ENCODE measurements around the gene IL23R.

The IL23R gene

DNA sequence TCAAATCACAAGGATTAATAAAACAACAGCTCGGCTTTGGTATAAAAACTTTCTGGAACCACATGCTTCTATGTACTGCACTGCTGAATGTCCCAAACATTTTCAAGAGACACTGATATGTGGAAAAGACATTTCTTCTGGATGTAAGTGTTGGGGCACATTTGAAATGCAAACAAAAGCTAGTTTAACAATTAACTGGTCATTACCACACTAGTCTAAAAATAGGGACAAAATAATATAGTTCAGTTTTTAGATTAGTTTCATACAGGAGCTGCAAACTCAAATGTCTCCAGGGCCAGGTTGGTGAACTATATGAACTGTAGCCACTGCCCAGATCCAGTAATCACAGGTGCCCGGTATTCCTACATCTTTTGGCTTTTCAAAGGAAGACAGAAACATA lies 3.2 kb downstream of the IL23R start:
- Histone ChIP-seq H3K9me3 (ENCODE audit: insufficient read depth, low read length) (no peaks in the 10 kb centered on the region), H3K4me3 (ENCODE audit: insufficient read length, low read depth) (no peak overlapping the region), H3K9ac (ENCODE audit: insufficient read length, low read depth) (no peak overlapping the region), H3K4me1 (ENCODE audit: insufficient read depth, insufficient read length) (no peaks in the 10 kb centered on the region), H3K36me3 (ENCODE audit: insufficient read depth, insufficient read length, low read length) (no peaks in the 10 kb centered on the region), H3K27me3 (ENCODE audit: insufficient read depth, insufficient read length) (no peaks in the 10 kb centered on the region)
- TF ChIP-seq YY1 (IDR thresholded peaks at IDR 0.05; ENCODE audit: insufficient read depth, insufficient read length), result no peak
- no peak for TF ChIP-seq SUZ12 (IDR thresholded peaks at IDR 0.05; ENCODE audit: extremely low read depth, insufficient read depth, insufficient read length)
- no peak for TF ChIP-seq ZNF274 (IDR thresholded peaks at IDR 0.05; ENCODE audit: low read depth, low read length)
- DNase-seq (ENCODE audit: low read depth, low spot score), result no peak

DNA sequence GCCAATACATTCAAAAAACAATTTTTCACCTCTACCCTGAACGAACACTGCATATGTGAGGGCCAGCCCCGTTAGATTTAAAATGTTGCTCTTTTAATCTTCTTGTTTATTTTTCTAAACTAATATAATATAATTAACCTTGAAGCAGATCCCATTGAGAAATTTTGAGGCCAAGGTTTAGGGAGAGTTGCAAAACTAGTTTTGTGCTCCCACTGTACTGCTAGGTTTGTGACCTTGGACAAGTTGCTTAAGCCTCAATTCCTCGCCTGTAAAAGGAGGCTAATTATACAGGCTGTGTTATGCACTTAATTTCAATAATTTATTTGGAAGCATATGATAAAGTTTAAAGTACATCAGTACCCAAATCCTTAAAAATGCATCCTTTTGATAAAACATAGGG lies 3.7 kb downstream of the IL23R start:
- Histone ChIP-seq H3K9me3 (ENCODE audit: insufficient read depth, low read length) (no peaks in the 10 kb centered on the region), H3K9ac (ENCODE audit: insufficient read length, low read depth) (no peak overlapping the region), H3K36me3 (ENCODE audit: insufficient read depth, insufficient read length, low read length) (no peaks in the 10 kb centered on the region), H3K4me3 (ENCODE audit: insufficient read length, low read depth) (no peak overlapping the region), H3K27me3 (ENCODE audit: insufficient read depth, insufficient read length) (no peaks in the 10 kb centered on the region), H3K4me1 (ENCODE audit: insufficient read depth, insufficient read length) (no peaks in the 10 kb centered on the region)
- no peak for DNase-seq (ENCODE audit: low read depth, low spot score)
- TF ChIP-seq YY1 (IDR thresholded peaks at IDR 0.05; ENCODE audit: insufficient read depth, insufficient read length) (no peak), SUZ12 (IDR thresholded peaks at IDR 0.05; ENCODE audit: extremely low read depth, insufficient read depth, insufficient read length) (no peak), ZNF274 (IDR thresholded peaks at IDR 0.05; ENCODE audit: low read depth, low read length) (no peak)

DNA sequence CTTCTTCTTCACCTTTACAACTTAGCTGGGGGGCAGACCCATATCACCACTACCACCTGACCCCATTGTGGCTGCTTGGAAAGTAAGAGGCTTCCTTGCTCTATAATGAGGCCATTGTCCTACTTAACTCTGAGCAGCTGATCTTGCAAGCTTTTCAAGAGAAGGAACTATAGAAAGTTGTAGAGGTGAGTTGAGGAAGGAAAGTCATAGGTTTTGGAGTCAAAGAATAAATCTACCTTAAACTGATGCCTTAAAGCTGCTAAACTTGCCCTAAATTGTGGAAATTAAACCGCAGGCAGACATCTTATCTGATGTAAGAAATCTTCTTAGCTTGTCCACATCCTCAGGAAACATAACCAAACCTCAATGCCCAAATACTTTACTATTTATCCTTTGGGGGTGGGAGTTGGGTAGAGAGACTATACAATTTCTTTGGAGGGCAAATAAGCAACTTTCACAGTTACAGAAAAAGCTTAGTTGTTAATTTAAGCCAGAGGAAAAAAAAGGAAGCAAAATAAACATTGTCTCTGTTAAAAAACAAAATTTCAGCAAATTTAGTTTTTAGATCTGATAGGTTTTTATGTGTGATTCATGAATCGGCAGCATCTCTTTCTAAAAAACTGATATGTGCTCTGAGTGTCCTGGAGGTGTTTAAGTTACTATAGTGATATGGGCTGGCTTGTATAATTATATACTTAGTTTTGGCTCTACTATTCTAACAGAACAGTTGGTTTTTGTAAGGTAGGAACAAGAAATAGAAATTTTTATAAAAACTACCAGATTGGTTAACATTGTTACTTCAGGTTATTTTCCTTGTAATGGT lies 4.7 kb downstream of the IL23R start:
- Histone ChIP-seq H3K36me3 (ENCODE audit: insufficient read depth, insufficient read length, low read length) (no peaks in the 10 kb centered on the region), H3K9me3 (ENCODE audit: insufficient read depth, low read length) (no peaks in the 10 kb centered on the region), H3K4me1 (ENCODE audit: insufficient read depth, insufficient read length) (no peaks in the 10 kb centered on the region), H3K9ac (ENCODE audit: insufficient read length, low read depth) (no peak overlapping the region), H3K4me3 (ENCODE audit: insufficient read length, low read depth) (no peak overlapping the region), H3K27me3 (ENCODE audit: insufficient read depth, insufficient read length) (no peaks in the 10 kb centered on the region)
- no peak for TF ChIP-seq SUZ12 (IDR thresholded peaks at IDR 0.05; ENCODE audit: extremely low read depth, insufficient read depth, insufficient read length)
- no peak for DNase-seq (ENCODE audit: low read depth, low spot score)

DNA sequence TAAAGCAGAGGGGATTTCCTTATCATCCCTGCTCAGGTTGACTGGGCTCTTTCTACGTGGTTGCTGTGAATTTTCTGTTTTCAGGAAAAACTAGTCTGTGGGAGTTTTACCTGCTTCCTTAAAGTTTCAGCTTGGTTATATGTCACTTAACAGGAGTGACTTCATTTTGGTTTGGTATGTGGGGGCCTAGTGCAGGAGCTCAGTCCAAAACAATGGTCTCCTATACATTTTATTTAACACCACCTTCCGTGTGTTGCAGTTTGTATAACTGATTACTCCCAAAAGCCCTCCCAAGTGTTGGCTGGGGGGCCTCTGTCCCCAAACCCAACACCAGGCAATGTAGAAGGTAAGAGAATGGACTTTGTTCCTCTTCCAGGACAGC lies 5.3 kb downstream of the IL23R start:
- no peak overlapping the region for H3K4me3 ChIP-seq (ENCODE audit: insufficient read length, low read depth)

DNA sequence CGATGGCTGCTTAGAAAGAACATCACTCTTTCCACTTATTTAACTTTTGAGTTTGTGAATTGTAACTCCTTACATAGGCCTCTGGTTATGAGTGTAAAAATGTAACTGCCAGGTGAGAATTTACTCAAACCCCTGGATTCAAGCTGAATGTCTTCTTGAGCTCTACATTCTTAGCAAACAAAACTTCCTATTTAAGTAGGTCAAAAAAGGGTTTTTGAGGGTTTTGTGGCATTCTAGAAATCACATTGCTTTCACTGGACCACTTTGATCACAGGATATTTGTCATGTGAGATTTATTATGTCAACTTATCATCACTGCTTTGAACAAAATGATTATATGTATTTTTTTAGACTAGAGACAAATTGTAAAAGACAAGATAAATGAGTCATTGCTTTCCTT lies 5.7 kb downstream of the IL23R start:
- Histone ChIP-seq H3K4me1 (ENCODE audit: insufficient read depth, insufficient read length) (no peaks in the 10 kb centered on the region), H3K4me3 (ENCODE audit: insufficient read length, low read depth) (no peak overlapping the region), H3K9me3 (ENCODE audit: insufficient read depth, low read length) (no peaks in the 10 kb centered on the region), H3K36me3 (ENCODE audit: insufficient read depth, insufficient read length, low read length) (no peaks in the 10 kb centered on the region), H3K27me3 (ENCODE audit: insufficient read depth, insufficient read length) (no peaks in the 10 kb centered on the region), H3K9ac (ENCODE audit: insufficient read length, low read depth) (no peak overlapping the region)
- DNase-seq (ENCODE audit: low read depth, low spot score), result no peak
- no peak for TF ChIP-seq SUZ12 (IDR thresholded peaks at IDR 0.05; ENCODE audit: extremely low read depth, insufficient read depth, insufficient read length)
- TF ChIP-seq YY1 (IDR thresholded peaks at IDR 0.05; ENCODE audit: insufficient read depth, insufficient read length), result no peak

More for the DNA sequence above, 5.3 kb downstream of the IL23R start:
- Histone ChIP-seq H3K36me3 (ENCODE audit: insufficient read depth, insufficient read length, low read length) (no peaks in the 10 kb centered on the region), H3K27me3 (ENCODE audit: insufficient read depth, insufficient read length) (no peaks in the 10 kb centered on the region), H3K9me3 (ENCODE audit: insufficient read depth, low read length) (no peaks in the 10 kb centered on the region), H3K4me1 (ENCODE audit: insufficient read depth, insufficient read length) (no peaks in the 10 kb centered on the region), H3K9ac (ENCODE audit: insufficient read length, low read depth) (no peak overlapping the region)
- TF ChIP-seq ZNF274 (IDR thresholded peaks at IDR 0.05; ENCODE audit: low read depth, low read length) (no peak), SUZ12 (IDR thresholded peaks at IDR 0.05; ENCODE audit: extremely low read depth, insufficient read depth, insufficient read length) (no peak)
- no peak for DNase-seq (ENCODE audit: low read depth, low spot score)

DNA sequence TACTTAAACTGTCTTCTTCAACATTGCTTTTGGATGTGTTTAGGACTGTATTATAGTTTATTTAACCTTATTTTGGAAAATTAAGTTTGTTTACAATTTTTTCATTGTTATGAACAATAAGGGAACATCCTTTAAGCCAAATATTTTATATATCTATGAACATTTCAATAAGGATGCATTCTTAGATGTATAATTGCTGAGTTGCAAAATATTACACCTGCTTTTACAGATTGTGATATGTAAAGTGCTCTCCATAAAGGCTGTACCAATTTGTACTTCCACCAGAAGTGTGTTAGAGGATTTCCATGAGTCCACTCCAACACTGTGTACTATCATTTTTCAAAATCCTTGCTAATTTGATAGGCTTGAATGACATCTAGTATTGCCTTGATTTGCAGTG lies 7.7 kb downstream of the IL23R start:
- no peak for DNase-seq (ENCODE audit: low read depth, low spot score)
- Histone ChIP-seq H3K9me3 (ENCODE audit: insufficient read depth, low read length) (no peaks in the 10 kb centered on the region), H3K4me3 (ENCODE audit: insufficient read length, low read depth) (no peak overlapping the region), H3K9ac (ENCODE audit: insufficient read length, low read depth) (no peak overlapping the region), H3K4me1 (ENCODE audit: insufficient read depth, insufficient read length) (no peaks in the 10 kb centered on the region), H3K36me3 (ENCODE audit: insufficient read depth, insufficient read length, low read length) (no peaks in the 10 kb centered on the region), H3K27me3 (ENCODE audit: insufficient read depth, insufficient read length) (no peaks in the 10 kb centered on the region)
- TF ChIP-seq ZNF274 (IDR thresholded peaks at IDR 0.05; ENCODE audit: low read depth, low read length), result no peak
- no peak for TF ChIP-seq YY1 (IDR thresholded peaks at IDR 0.05; ENCODE audit: insufficient read depth, insufficient read length)
- TF ChIP-seq SUZ12 (IDR thresholded peaks at IDR 0.05; ENCODE audit: extremely low read depth, insufficient read depth, insufficient read length), result no peak

DNA sequence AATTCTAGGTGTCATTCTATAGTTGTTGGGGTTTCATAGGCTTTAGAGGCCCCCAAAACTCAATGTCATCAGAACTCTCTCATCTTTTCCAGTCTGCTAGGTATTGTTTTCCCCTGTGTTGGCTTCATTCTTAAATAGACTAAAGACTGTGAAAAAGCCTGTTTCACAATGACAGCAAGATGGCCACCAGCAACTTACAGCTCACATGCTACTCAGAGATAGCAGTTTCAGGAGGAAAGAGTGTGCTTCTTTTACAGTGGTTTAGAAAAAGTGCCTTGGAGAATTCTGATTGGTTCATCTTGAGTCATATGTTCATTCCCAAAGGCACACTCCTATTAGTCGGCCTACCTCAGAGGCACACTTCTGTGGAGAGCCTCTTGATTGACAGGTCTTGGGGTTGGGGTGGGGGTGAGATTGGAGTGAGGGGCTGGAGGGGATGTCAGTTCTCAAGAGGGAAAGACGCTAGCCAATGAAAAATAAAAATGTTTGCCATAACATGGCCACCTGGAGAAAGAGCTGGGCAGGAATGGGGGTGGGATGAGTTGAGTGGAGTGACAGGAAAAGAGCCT lies 8.5 kb downstream of the IL23R start:
- no peaks in the 10 kb centered on the region for H3K36me3 ChIP-seq (ENCODE audit: insufficient read depth, insufficient read length, low read length)
- TF ChIP-seq SUZ12 (IDR thresholded peaks at IDR 0.05; ENCODE audit: extremely low read depth, insufficient read depth, insufficient read length) (no peak), ZNF274 (IDR thresholded peaks at IDR 0.05; ENCODE audit: low read depth, low read length) (no peak), YY1 (IDR thresholded peaks at IDR 0.05; ENCODE audit: insufficient read depth, insufficient read length) (no peak)
- H3K9me3 ChIP-seq (ENCODE audit: insufficient read depth, low read length), result no peaks in the 10 kb centered on the region
- H3K4me1 ChIP-seq (ENCODE audit: insufficient read depth, insufficient read length), result no peaks in the 10 kb centered on the region
- no peak overlapping the region for H3K4me3 ChIP-seq (ENCODE audit: insufficient read length, low read depth)
- no peak for DNase-seq (ENCODE audit: low read depth, low spot score)
- no peak overlapping the region for H3K9ac ChIP-seq (ENCODE audit: insufficient read length, low read depth)
- H3K27me3 ChIP-seq (ENCODE audit: insufficient read depth, insufficient read length), result no peaks in the 10 kb centered on the region

All from NT2/D1 (cell line).